HG02642 (cell line): ENCODE results near the gene RBPJ.
A peak's percentile ranks its signal among the peaks of the same experiment; 100 is the strongest.

Source experiments
- ATAC-seq: cut with Tn5 transposase; IDR thresholded peaks from one replicate; pipeline ENCODE4 v1.9.1; 2021; ENCODE audit warnings: mild to moderate bottlenecking; ENCODE audit not compliant: unreplicated experiment, poor library complexity

Gene RBPJ

DNA sequence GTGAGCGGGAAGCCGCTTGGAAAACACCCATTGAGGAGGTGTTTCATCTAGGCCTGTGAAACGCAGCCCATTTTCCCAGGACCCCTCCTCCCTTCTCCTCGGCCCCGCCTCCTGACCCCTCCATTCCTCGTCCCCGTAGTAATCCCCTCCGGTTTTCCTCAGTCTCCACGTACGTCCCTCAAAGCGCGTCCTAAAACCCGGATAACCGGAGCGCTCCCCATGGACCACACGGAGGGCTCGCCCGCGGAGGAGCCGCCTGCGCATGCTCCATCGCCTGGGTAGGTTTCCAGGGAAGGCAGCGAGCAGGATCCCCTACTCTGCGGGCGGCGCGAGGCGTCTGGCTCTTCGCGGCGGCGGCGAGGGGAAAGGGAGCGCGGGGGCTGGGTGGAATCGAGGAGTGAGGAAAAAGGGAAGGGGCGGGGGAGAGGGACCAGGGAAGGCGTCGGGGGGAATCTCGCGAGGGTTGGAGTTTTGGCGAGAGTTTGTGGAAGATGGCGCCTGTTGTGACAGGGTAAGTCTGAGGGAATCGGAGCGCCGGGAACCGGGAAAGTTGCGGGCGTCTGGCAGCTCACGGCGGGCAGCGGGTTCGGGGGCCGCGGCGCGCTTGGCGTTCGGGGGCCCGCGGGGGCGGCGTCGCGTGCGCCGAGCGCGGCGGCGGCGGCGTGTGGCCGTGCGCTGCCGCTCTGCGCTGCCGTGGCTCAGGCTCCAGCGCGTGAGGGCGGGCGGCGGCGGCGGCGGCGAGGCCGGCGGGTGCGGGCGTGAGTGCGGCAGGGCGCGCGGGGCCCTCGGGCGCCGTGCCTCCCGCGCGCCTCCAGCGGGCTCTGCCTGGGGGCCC, at the start of gene RBPJ:
TSS of gene RBPJ (plus strand) at position 477 of the 835 bp plus-strand sequence. CDS start at position 492, 15 bp downstream.
- peak; percentile 28 for ATAC-seq

- no peak for ATAC-seq
Observed at GRCh38 chr4:26271703-26272102, 49.1 kb upstream of the RBPJ start.

DNA sequence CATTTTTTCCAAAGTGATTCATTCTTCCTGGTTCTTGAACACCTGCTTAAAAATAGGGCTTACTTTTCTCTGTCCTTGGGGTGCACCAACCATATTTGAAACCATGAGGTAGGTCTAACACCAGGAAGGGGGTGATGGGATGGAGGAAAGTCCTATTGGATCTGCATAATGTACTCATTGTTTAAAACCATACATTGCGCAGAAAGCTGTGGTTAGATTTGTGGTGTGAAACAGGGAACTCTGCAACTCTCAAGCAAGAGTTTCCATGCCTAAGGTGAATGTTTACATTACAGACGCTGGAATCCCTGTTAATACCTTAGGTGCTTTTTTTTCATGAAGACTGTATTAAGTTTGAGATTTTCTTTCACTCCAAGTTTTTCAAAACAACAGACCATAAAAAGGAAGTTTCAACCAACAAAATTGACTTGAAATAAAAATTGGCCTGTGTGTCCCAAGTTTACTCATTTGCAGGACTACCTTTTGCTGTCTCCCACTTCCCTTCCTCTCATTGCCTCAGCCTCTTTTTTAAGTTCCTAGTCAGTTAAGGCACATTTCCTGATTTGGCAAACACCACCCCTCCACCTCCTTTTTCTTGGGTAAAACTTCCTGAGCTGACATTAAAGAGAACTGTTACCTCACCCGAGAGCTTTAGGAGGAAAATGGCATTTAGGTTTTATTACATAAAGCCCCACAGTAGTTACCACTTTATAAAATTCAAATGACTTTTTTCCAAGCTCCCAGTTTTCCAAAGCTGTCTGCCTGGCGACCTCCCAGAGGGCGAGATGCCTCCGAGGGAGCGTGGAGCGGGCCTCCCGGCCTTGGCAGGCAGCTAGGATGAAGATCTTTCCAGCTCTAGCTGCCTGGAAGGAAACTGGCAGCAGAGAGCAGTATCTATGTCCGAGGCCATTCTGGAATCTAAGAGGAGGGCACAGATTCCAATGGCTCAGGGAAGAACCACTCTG, 47.9 kb upstream of the RBPJ start:
- ATAC-seq = no peak

DNA sequence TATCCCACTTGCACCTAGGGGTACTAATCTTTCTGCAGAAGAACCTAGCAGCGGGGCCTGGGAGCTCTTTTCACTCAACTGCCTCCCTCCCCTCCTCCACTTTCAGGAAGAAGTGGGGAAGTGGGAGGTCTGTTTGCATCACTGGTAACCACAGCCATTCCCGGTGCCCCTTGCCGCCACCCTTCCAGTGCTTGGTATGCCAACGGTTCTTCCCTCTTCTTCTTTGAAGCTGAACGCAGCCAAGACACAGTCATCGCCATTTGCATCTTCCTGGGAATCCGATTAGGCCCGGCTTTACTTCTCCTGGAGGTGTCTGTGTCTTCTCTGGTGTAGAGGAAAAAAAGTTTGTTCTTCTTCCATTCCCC, 47.2 kb upstream of the RBPJ start:
- no peak for ATAC-seq

- no peak for ATAC-seq
Observed at GRCh38 chr4:26275281-26275680, 45.5 kb upstream of the RBPJ start.

DNA sequence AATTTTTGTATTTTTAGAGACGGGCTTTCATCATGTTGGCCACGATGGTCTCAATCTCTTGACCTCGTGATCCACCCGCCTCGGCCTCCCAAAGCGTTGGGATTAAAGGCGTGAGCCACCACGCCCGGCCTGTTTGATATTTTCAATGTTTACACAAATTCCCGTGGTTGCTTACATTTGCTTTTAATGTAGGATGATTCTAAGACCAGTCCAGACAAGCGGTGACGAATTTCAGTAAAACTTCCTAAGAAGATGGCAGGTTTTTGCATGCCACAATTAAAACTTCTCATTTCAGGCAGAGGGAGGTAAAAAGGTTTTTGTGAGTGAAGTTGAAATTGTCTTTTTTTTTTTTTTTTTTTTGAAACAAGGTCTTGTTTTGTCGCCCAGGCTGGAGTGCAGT, 41.4 kb upstream of the RBPJ start:
- no peak for ATAC-seq

GRCh38 chr4:26281881-26282280, 38.9 kb upstream of the RBPJ start:
- ATAC-seq = no peak

DNA sequence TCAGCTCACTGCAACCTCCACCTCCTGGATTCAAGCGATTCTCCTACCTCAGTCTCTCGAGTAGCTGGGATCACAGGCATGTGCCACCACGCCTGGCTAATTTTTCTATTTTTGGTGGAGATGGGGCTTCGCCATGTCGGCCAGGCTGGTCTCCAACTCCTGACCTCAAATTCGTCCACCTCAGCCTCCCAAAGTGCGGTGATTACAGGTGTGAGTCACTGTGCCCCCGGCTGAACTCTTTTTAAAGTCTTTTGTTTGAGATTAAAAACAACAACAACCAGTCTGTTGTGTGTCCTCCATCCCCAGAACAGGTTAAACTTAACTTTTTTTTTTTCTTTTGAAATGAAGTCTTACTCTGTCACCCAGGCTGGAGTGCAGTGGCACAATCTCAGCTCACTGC, 36.3 kb upstream of the RBPJ start:
- no peak for ATAC-seq

DNA sequence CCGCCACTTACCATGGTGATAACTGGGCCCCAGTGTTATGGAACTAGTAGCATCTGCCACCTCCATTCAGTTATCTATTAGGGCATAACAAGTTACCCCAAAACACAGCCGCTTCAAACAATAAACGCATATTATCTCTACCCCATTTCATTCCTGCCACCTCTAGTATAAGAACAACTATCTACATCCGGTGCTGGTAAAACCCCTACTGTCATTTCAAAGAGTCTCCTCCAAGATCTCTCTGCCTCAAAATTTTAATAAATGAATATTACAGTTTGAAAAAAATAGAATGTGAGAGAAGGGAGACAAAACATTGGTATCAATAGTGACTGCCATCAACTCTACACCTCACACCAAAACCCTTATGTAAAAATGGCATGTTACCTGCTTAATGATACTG, 35.5 kb upstream of the RBPJ start:
- no peak for ATAC-seq

GRCh38 chr4:26287756-26288155, 33.1 kb upstream of the RBPJ start:
- ATAC-seq = peak; percentile 17

DNA sequence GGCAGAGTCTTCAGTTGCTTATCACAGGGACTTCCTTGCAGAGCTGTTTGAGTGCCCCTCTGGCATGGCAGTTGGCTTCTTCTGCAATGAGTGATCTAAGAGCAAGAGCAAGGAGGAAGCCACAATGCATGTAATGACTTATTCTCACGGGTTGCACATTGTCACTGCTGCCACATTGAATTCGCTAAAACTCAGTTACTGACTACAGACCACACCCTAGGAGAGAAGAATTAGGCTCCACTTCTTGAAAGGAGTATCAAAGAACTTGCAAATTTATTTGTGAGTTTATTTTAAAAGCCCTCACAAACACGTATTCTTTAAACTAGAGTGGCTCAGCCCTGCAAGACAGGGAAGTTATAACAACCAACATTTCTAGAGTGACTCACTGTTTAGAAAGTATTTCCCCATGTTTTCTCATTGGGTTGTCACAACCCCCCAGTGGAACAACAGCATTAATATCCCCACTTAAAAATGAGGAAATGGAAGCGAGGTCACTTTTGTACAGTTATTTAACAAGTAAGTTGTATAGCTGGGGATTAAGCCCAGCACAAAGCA, 32.4 kb upstream of the RBPJ start:
- peak; percentile 90 for ATAC-seq

DNA sequence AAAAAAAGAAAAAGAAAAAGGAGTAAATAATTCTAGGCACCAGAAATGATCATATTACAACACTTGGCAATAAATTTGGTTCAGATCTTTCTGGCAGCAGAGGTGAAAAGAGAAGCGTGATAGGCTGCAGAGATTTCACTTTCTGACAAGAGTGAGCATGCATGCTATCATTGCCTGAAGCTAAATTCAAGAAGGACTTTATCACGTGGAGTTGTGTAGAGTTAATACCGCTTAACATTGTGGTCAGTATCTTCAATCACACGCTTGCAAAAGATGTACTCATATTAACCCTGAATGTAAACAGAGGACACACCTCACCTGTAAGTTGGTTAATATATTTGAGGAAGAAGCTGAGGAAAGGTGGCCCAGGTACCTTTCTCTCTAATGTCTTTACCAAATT, 31.4 kb upstream of the RBPJ start:
- no peak for ATAC-seq

- ATAC-seq = no peak
Observed at GRCh38 chr4:26290321-26290720, 30.5 kb upstream of the RBPJ start.

DNA sequence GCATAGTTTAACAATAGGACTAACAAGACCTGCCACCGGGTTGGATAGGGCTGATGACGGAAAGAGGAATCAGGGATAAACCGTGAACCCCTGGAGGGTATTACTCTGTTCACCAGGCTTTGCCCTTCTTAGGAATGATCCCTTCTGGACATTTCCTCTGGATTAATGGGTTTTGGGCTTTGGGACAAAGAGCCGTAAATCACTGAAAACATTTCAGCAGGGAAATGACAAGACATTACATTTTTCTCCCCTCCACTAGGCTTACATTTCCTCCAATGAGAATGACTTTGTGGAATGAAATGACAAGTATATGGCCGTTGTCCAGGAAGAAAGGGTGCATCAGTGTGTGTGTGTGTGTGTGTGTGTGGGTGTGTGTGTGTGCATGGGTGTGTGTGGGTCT, 25.9 kb upstream of the RBPJ start:
- no peak for ATAC-seq

- ATAC-seq = no peak
Observed at GRCh38 chr4:26296021-26296420, 24.8 kb upstream of the RBPJ start.

DNA sequence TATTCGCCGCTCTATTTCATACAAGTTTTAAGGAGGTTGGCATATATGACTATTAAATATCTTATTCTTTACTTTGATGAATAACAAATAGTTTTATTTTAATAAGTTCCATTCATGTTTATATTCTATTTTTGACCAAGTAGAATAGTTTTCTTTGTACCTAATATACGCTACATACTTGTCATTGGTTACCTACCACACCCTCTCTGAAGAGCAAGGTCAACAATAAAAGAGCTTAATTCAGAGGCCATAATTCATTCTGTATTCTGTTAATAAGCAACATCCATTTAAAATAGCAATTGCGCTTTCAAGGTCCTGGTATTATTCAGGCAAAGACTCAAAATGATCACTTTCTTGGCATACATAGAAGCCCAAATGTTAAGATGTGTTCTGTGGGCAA, 24.3 kb upstream of the RBPJ start:
- ATAC-seq = no peak

DNA sequence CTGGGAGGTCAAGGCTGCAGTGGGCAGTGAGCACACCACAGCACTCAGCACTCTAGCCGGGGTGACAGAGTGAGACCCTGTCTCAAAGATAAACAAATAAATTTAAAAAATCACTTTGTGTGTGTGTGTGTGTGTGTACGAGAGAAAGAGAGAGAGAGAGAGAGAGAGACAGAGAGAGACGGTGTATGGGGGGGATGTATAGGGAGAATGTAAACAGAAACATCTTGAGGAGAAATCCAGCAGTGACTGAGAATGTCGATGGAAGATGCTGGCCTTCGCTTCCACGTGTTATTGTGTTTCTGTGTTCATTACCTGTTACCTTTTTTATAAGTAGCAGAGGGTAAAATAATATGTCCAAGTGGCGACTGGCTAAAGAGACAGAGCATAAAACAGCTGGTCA, 23.6 kb upstream of the RBPJ start:
- ATAC-seq = no peak

DNA sequence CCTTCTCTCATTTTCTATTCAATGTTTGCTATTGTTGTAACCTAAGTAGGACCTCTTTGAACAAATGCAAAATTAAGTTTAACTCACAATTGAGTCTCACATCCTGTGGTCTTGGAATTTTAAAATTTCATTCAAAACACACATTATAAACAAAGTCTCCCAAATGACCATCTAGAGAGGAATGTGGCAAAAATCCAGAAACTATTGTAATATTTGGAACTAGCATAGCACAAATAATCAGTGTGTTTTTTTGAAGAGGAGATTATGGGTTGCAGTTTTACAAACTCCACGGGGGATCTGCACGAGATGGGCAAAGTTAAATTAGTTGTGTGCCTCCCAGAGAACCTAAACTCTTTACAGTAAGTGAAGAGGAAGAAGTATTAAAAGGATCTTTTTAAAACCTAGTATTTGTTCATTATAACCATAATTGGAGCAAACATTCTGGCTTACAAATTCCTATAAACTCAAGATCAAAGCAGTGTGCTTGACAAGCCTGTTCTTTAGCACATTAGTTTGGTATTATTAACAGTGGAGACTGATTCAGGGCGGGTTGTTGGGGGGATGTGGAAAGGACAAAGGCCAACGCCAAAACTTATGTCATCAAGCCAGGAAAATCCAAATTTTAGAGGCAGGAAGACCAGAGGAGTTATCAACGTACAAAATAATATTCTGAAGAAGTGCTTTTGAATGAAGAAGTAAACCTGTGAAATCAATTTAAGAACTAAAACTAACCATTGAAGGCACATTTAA, 22.4 kb upstream of the RBPJ start:
- ATAC-seq = no peak

DNA sequence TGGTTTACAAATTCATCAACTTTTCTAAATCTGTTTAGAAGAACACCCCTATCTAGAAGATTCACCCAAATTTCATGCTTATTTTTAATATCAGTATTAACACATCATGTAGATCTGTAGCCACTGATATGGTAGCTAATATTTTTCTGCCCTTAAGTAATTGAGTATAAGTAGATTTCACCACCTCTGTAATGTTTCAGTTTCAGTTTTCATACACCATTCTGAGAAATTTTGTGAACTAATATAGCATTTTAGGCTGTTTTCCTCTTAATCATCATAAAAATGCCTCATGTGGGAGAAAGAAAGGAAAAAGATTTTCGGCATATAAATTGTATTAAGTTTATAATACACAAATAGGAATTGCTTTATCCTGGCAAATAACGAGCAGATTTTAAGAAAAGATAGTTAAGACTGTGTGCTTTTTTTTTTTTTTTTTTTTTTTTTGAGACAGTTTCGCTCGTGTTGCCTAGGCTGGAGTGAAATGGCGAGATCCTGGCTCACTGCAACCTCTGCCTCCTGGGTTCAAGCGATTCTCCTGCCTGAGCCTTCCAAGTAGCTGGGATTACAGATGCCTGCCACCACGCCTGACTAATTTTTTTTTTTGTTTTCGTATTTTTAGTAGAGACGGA, 21.4 kb upstream of the RBPJ start:
- no peak for ATAC-seq
